Rectal smooth muscle tissue (tissue), 1 donor: ENCODE data around the gene ASB2.

ENCODE experiments used
- H3K27ac ChIP-seq: one replicate; pipeline ENCODE4 v1.7.0; 2013; ENCODE audit warnings: low read depth, low read length, inconsistent platforms
- H3K27me3 ChIP-seq: one replicate; pipeline ENCODE4 v1.7.0; 2013; ENCODE audit warnings: low read length; ENCODE audit not compliant: control insufficient read depth, insufficient read depth
- H3K36me3 ChIP-seq: one replicate; pipeline ENCODE4 v1.7.0; 2013; ENCODE audit warnings: low read length; ENCODE audit not compliant: control insufficient read depth, insufficient read depth
- H3K4me1 ChIP-seq: one replicate; pipeline ENCODE4 v1.7.0; 2013; ENCODE audit warnings: low read length; ENCODE audit not compliant: control insufficient read depth, insufficient read depth
- H3K4me3 ChIP-seq: one replicate; pipeline ENCODE4 v1.7.0; 2013; ENCODE audit warnings: low read length
- H3K9ac ChIP-seq: one replicate; pipeline ENCODE4 v1.7.0; 2013; ENCODE audit warnings: low read length

Gene ASB2

GRCh38 chr14:93905623-93906022 is 70.7 kb downstream of the ASB2 start:
- no peak overlapping the region for H3K4me3 ChIP-seq
- H3K27me3 ChIP-seq, result no peaks in the 10 kb centered on the region
- no peak overlapping the region for H3K27ac ChIP-seq
- H3K36me3 ChIP-seq, result no peaks in the 10 kb centered on the region
- H3K9ac ChIP-seq, result no peak overlapping the region
- H3K4me1 ChIP-seq, result no peaks in the 10 kb centered on the region

- no peaks in the 10 kb centered on the region for H3K36me3 ChIP-seq
- H3K4me1 ChIP-seq, result no peaks in the 10 kb centered on the region
- no peaks in the 10 kb centered on the region for H3K27me3 ChIP-seq
- no peak overlapping the region for H3K9ac ChIP-seq
- no peak overlapping the region for H3K27ac ChIP-seq
- no peak overlapping the region for H3K4me3 ChIP-seq
Observed at GRCh38 chr14:93903342-93904184, 72.8 kb downstream of the ASB2 start.

- Histone ChIP-seq H3K36me3 (no peaks in the 10 kb centered on the region), H3K27me3 (no peaks in the 10 kb centered on the region), H3K4me1 (no peaks in the 10 kb centered on the region), H3K9ac (no peak overlapping the region), H3K27ac (no peak overlapping the region), H3K4me3 (no peak overlapping the region)
Observed at GRCh38 chr14:93902619-93903307, 73.6 kb downstream of the ASB2 start.

GRCh38 chr14:93901813-93902212 is 74.6 kb downstream of the ASB2 start:
- Histone ChIP-seq H3K4me1 (no peaks in the 10 kb centered on the region), H3K9ac (no peak overlapping the region), H3K27ac (no peak overlapping the region), H3K27me3 (no peaks in the 10 kb centered on the region), H3K4me3 (no peak overlapping the region), H3K36me3 (no peaks in the 10 kb centered on the region)

GRCh38 chr14:93898731-93899130 is 77.6 kb downstream of the ASB2 start:
- H3K4me3 ChIP-seq, result no peak overlapping the region
- no peaks in the 10 kb centered on the region for H3K4me1 ChIP-seq
- H3K36me3 ChIP-seq, result no peaks in the 10 kb centered on the region
- no peak overlapping the region for H3K9ac ChIP-seq
- no peak overlapping the region for H3K27ac ChIP-seq
- no peaks in the 10 kb centered on the region for H3K27me3 ChIP-seq

- Histone ChIP-seq H3K4me3 (no peak overlapping the region), H3K4me1 (peaks cover 3% of the 10 kb centered on the region), H3K9ac (no peak overlapping the region), H3K36me3 (no peaks in the 10 kb centered on the region), H3K27me3 (no peaks in the 10 kb centered on the region), H3K27ac (no peak overlapping the region)
Observed at GRCh38 chr14:93898081-93898611, 78.2 kb downstream of the ASB2 start.

- Histone ChIP-seq H3K4me3 (no peak overlapping the region), H3K27ac (no peak overlapping the region), H3K4me1 (peaks cover 5% of the 10 kb centered on the region), H3K27me3 (no peaks in the 10 kb centered on the region), H3K36me3 (no peaks in the 10 kb centered on the region), H3K9ac (no peak overlapping the region)
Observed at GRCh38 chr14:93897476-93897845, 78.9 kb downstream of the ASB2 start.

GRCh38 chr14:93895023-93895604 is 81.3 kb downstream of the ASB2 start:
- Histone ChIP-seq H3K36me3 (no peaks in the 10 kb centered on the region), H3K4me1 (peaks cover 5% of the 10 kb centered on the region), H3K4me3 (no peak overlapping the region), H3K27me3 (no peaks in the 10 kb centered on the region), H3K27ac (no peak overlapping the region), H3K9ac (no peak overlapping the region)

GRCh38 chr14:93893661-93894261 is 82.6 kb downstream of the ASB2 start:
- Histone ChIP-seq H3K4me1 (peaks cover 5% of the 10 kb centered on the region), H3K36me3 (no peaks in the 10 kb centered on the region), H3K27ac (no peak overlapping the region), H3K9ac (no peak overlapping the region), H3K27me3 (no peaks in the 10 kb centered on the region), H3K4me3 (no peak overlapping the region)

- Histone ChIP-seq H3K9ac (no peak overlapping the region), H3K27ac (no peak overlapping the region), H3K36me3 (no peaks in the 10 kb centered on the region), H3K27me3 (no peaks in the 10 kb centered on the region), H3K4me1 (peaks cover 5% of the 10 kb centered on the region), H3K4me3 (no peak overlapping the region)
Observed at GRCh38 chr14:93892923-93893558, 83.3 kb downstream of the ASB2 start.

GRCh38 chr14:93892505-93892839 is 83.9 kb downstream of the ASB2 start:
- Histone ChIP-seq H3K36me3 (no peaks in the 10 kb centered on the region), H3K4me1 (peaks cover 5% of the 10 kb centered on the region), H3K27me3 (no peaks in the 10 kb centered on the region), H3K27ac (no peak overlapping the region), H3K4me3 (no peak overlapping the region), H3K9ac (no peak overlapping the region)
